Left lung (tissue), 10 donors: ENCODE data around the gene ZNRF2. TPM values are rescaled to one million over a fixed set of nuclear protein-coding genes. Genes with fewer than 3 reads are reported as not detected.

Experiments used
- ATAC-seq: fragments of 200-7000 bp; cut with Tn5 transposase; one replicate; pipeline ENCODE4 v1.9.1; 2020; ENCODE audit warnings: moderate library complexity
- DNase-seq, 4 donors: peaks; one replicate each; pipeline ENCODE4 v3.0.0-alpha.2; 2013 to 2020
- H3K27ac ChIP-seq, 2 donors: fragments of 200-600 bp; sonication (generic) in 1 of 2; one replicate each; pipeline versions ENCODE4 v1.5.0 to v1.8.0; 2020 to 2021
- H3K27me3 ChIP-seq, 2 donors: fragments of 200-600 bp; sonication (generic) in 1 of 2; one replicate each; pipeline versions ENCODE4 v1.5.0 to v1.8.0; 2020 to 2021
- H3K36me3 ChIP-seq, 2 donors: fragments of 200-600 bp; sonication (generic) in 1 of 2; one replicate each; pipeline versions ENCODE4 v1.5.0 to v1.8.0; 2020 to 2021
- H3K4me1 ChIP-seq, 2 donors: fragments of 200-600 bp; one replicate each; pipeline ENCODE4 v1.8.0; 2021
- H3K4me3 ChIP-seq, 2 donors: fragments of 200-600 bp; sonication (generic) in 1 of 2; one replicate each; pipeline versions ENCODE4 v1.5.0 to v1.8.0; 2020 to 2021; ENCODE audit warnings: mild to moderate bottlenecking in 1 of 2
- H3K9me3 ChIP-seq, 2 donors: fragments of 200-600 bp; sonication (generic) in 1 of 2; one replicate each; pipeline versions ENCODE4 v1.5.0 to v1.8.0; 2020 to 2021
- intact Hi-C, 2 donors: fragments of 100-400 bp; cut with DNase I; formaldehyde crosslinking; loops; one replicate each; pipeline versions ENCODE4 v1.11.2 to v1.14.2; 2022
- polyA plus RNA-seq, 6 donors: library from polyadenylated mRNA; unstranded; fragments of 120-200 nt; gene quantifications; one replicate each; pipeline ENCODE4 v1.2.1, GENCODE V29; 2013; ENCODE audit not compliant: insufficient read length in 6 of 6
- total RNA-seq, 2 donors: library from RNA; stranded (reverse); fragmentation: NEBNext Ultra II Directional; extraction: Animal tissue kit (Norgen Biotek cat#: 25700); gene quantifications; one replicate each; pipeline ENCODE4 v1.2.1, GENCODE V29; 2021
- TF ChIP-seq, protein P1 (sequence below), 2 donors: fragments of 200-600 bp; sonication (generic) in 1 of 2; IDR thresholded peaks; one replicate each; pipeline versions ENCODE4 v1.5.0 to v1.8.0; 2021; ENCODE audit warnings: antibody characterized with exemption in 2 of 2
- donor health status: DM: no; HTN: yes; CAD: no.
- donor health status: DM: no; HTN: no; CAD: no.

Gene ZNRF2
- total and polyA plus RNA-seq, 8 donors: 10.9 to 19.5 (median 12.4) TPM

DNA sequence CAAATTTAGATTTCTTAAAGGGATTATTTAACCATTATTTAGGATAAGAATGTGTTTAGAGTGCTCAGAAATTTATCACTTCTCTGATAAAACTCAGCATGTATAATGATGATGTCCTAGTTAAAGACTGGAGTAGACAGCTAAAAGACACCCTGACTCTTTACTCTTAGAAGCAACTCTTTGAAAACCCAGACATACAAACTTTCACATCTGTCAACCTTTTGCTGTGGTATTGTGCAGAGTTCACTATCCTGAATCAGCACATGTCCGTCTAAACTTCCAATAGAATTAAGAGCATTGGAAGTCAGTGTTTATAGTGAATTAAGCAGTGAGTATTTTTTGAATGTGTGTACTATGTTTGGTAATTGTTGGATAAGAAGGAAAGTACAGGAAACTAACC, 24.9 kb downstream of the ZNRF2 start:
- no peak for ATAC-seq
- TF ChIP-seq, protein P1, sequence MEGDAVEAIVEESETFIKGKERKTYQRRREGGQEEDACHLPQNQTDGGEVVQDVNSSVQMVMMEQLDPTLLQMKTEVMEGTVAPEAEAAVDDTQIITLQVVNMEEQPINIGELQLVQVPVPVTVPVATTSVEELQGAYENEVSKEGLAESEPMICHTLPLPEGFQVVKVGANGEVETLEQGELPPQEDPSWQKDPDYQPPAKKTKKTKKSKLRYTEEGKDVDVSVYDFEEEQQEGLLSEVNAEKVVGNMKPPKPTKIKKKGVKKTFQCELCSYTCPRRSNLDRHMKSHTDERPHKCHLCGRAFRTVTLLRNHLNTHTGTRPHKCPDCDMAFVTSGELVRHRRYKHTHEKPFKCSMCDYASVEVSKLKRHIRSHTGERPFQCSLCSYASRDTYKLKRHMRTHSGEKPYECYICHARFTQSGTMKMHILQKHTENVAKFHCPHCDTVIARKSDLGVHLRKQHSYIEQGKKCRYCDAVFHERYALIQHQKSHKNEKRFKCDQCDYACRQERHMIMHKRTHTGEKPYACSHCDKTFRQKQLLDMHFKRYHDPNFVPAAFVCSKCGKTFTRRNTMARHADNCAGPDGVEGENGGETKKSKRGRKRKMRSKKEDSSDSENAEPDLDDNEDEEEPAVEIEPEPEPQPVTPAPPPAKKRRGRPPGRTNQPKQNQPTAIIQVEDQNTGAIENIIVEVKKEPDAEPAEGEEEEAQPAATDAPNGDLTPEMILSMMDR (IDR thresholded peaks at IDR 0.05): no peak
- H3K9me3 ChIP-seq: no peaks in the 10 kb centered on the region
- H3K36me3 ChIP-seq: no peaks in the 10 kb centered on the region
- H3K4me1 ChIP-seq: peaks cover 0 to 8% of the 10 kb centered on the region in 2 donors
- no peak overlapping the region for H3K27ac ChIP-seq
- intact Hi-C loops: no loop called here
- no peaks in the 10 kb centered on the region for H3K27me3 ChIP-seq
- H3K4me3 ChIP-seq: no peak overlapping the region
- no peak for DNase-seq

DNA sequence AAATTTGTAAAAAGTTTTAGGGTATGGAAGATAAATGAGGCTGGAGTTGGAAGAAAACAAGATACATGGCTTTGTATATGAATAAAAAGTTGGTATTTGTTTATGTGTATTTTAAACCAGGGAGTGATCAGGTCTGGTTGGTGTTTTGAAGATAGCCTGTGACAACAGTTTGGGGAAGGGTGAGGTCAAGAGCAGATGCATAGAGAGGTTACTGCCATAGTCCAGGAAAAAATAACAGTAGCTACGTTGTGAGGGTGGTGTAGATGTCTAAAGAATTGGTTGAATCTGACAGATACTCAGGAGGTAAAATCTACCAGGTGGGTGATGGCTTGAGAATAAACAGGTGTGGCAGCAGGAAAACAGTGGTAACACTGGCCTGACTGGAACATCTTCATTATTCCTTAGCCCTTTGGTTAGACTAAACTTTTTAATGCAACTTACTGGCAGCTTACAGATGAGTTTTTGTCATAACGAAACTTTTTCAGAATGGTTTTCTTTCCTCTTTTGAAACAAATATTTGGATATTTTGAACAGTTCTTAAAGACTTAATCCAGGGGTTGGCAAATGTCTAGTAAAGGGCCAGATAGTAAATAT, 25.5 kb downstream of the ZNRF2 start:
- no peak for ATAC-seq
- no peak overlapping the region for H3K4me3 ChIP-seq
- no peaks in the 10 kb centered on the region for H3K27me3 ChIP-seq
- no peaks in the 10 kb centered on the region for H3K36me3 ChIP-seq
- H3K4me1 ChIP-seq: peaks cover 0 to 8% of the 10 kb centered on the region in 2 donors
- DNase-seq: no peak
- TF ChIP-seq, protein P1 (IDR thresholded peaks at IDR 0.05): no peak
- H3K9me3 ChIP-seq: no peaks in the 10 kb centered on the region
- intact Hi-C loops: no loop called here
- H3K27ac ChIP-seq: no peak overlapping the region

DNA sequence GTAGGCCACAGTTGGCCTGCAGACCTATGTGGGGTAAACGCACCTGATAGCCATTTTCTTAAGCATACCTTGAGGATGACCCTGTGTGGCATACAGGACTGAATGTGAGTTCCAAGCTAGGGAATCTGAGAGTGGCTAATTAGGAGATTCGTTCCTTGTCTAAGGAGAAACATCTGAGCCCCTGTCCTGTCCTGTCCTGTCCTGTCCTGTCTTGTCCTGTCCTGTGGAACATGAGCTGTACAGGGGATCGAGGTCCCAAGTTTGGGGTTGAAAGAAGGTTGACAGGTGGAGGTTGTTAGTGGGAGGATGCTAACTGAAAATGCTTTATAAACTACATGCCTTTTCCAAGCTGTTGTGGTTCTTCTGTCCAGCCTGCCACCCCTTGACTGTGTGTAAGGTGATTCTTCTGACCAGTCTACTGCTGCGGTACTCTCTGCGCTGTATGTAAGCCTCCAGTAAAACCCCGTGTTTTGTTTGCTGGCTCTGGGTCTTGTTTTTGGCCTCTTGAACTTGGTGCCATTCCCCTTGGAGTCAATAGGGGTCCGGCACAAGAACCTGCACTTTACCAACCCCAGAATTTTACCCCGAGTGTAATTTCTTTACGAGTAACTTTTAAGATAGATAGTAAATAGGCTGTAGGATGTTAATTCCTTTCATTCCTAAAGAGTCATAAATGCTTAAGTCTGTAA, 26.4 kb downstream of the ZNRF2 start:
- ATAC-seq: no peak
- Histone ChIP-seq H3K27me3 (no peaks in the 10 kb centered on the region), H3K27ac (no peak overlapping the region), H3K36me3 (no peaks in the 10 kb centered on the region), H3K4me3 (no peak overlapping the region), H3K9me3 (no peaks in the 10 kb centered on the region), H3K4me1 (peaks cover 0 to 8% of the 10 kb centered on the region in 2 donors)
- DNase-seq: no peak
- TF ChIP-seq, protein P1 (IDR thresholded peaks at IDR 0.05): no peak
- intact Hi-C loops: no loop called here

DNA sequence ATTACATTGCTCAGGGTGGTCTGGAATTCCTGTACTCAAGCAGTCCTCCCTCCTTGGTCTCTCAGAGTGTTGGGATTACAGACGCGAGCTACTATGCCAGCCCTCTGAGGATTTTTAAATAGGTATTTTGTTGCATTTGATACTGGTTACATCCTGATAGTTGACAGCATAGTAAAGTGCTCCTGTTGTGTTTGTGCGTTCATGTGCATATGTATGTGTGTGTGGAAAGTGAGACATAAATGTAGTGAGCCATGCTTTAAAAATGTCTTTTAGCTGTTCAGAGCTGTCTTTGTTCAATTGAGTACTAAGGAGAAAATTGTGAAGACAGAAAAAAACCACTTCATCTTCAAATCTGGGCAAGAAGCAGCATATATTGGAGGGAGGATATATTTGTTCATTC, 27.8 kb downstream of the ZNRF2 start:
- Histone ChIP-seq H3K36me3 (no peaks in the 10 kb centered on the region), H3K27ac (no peak overlapping the region), H3K9me3 (no peaks in the 10 kb centered on the region), H3K4me1 (peaks cover 4 to 14% of the 10 kb centered on the region in 2 donors), H3K27me3 (no peaks in the 10 kb centered on the region), H3K4me3 (no peak overlapping the region)
- TF ChIP-seq, protein P1 (IDR thresholded peaks at IDR 0.05): no peak
- intact Hi-C loops: no loop called here
- DNase-seq: no peak
- ATAC-seq: no peak

DNA sequence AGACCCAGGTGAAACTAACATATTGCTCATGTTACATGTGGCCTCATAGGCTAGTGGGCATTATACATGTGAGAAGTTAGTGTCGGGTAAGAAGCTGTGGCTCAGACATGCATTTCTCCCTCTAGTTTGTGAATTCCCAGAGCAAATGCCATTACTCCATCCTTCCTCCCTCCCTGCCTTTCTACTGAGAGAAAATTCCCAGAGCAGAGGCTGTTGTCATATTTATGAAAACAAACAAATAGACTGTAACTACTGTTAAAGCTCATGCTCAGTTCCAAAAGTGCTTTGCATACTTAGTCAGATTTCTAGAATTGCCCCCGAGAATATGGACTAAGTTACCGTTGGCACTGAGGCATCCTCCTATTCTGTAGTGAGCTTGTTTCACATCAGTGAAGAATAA, 29.0 kb downstream of the ZNRF2 start:
- intact Hi-C loops: no loop called here
- DNase-seq (no peak), ATAC-seq (no peak)
- Histone ChIP-seq H3K9me3 (no peaks in the 10 kb centered on the region), H3K36me3 (no peaks in the 10 kb centered on the region), H3K4me1 (peaks cover 4 to 16% of the 10 kb centered on the region in 2 donors), H3K27ac (no peak overlapping the region), H3K4me3 (no peak overlapping the region), H3K27me3 (no peaks in the 10 kb centered on the region)
- TF ChIP-seq, protein P1 (IDR thresholded peaks at IDR 0.05): no peak
